Heart left ventricle (tissue), 16 donors: ENCODE measurements around the gene WLS. TPM values are rescaled to one million over a fixed set of nuclear protein-coding genes. Genes with fewer than 3 reads are reported as not detected.

Source experiments
- ATAC-seq, 4 donors: fragments of 200-7000 bp; cut with Tn5 transposase; one replicate each; pipeline ENCODE4 v1.9.1; 2020 to 2022; ENCODE audit warnings: moderate library complexity in 4 of 4, mild to moderate bottlenecking in 3 of 4, moderate number of reproducible peaks in 1 of 4
- DNase-seq, 5 donors: peaks; one replicate each; pipeline ENCODE4 v3.0.0-alpha.2; 2020
- H3K27ac ChIP-seq, 12 donors: fragments of 200-600 bp; sonication (generic) in 4 of 12; one replicate each; pipeline versions ENCODE4 v1.5.0 to v1.8.0; 2016 to 2022; ENCODE audit warnings: mild to moderate bottlenecking in 2 of 12
- H3K27me3 ChIP-seq, 9 donors: fragments of 200-600 bp; sonication (generic) in 2 of 9; one replicate each; pipeline versions ENCODE4 v1.5.1 to v1.8.0; 2016 to 2022; ENCODE audit warnings: mild to moderate bottlenecking in 3 of 9
- H3K36me3 ChIP-seq, 9 donors: fragments of 200-600 bp; sonication (generic) in 2 of 9; one replicate each; pipeline versions ENCODE4 v1.5.0 to v1.8.0; 2018 to 2022; ENCODE audit warnings: mild to moderate bottlenecking in 2 of 9
- H3K4me1 ChIP-seq, 12 donors: fragments of 200-600 bp; sonication (generic) in 4 of 12; one replicate each; pipeline versions ENCODE4 v1.5.0 to v1.8.0; 2016 to 2022; ENCODE audit warnings: mild to moderate bottlenecking in 3 of 12
- H3K4me3 ChIP-seq, 12 donors: fragments of 200-600 bp; sonication (generic) in 4 of 12; one replicate each; pipeline versions ENCODE4 v1.5.0 to v1.8.0; 2017 to 2022; ENCODE audit warnings: mild to moderate bottlenecking in 9 of 12, moderate library complexity in 4 of 12
- H3K9me3 ChIP-seq, 12 donors: fragments of 200-600 bp; sonication (generic) in 4 of 12; one replicate each; pipeline versions ENCODE4 v1.5.0 to v1.8.0; 2016 to 2022; ENCODE audit warnings: mild to moderate bottlenecking in 1 of 12
- CTCF ChIP-seq, 12 donors: fragments of 200-600 bp; sonication (generic) in 4 of 12; IDR thresholded peaks; one replicate each; pipeline versions ENCODE4 v1.5.0 to v1.8.0; 2018 to 2022; ENCODE audit warnings: antibody characterized with exemption in 12 of 12, mild to moderate bottlenecking in 5 of 12
- POLR2A ChIP-seq, 2 donors: fragments of 450-650 bp; IDR thresholded peaks; one replicate each; pipeline ENCODE4 v1.6.1; 2017; ENCODE audit warnings: antibody characterized with exemption in 2 of 2, mild to moderate bottlenecking in 2 of 2, moderate library complexity in 2 of 2
- WGBS, 4 donors: extraction: QIAGEN DNeasy Blood & Tissue Kit in 2 of 4; methylation state at CpG; one replicate each; pipeline versions ENCODE4 v1.1.5 to v1.1.7; 2013 to 2018; 5-methylcytosine and 5-hydroxymethylcytosine counted together
- intact Hi-C, 10 donors: fragments of 100-400 bp; cut with DNase I; formaldehyde crosslinking; loops; one replicate each; pipeline versions ENCODE4 v1.11.1 to v1.14.2; 2022
- polyA plus RNA-seq, 2 donors: library from polyadenylated mRNA; stranded (reverse); fragments of 200-250 nt; gene quantifications; one replicate each; pipeline ENCODE4 v1.2.3, GENCODE V29; 2013
- total RNA-seq, 9 donors: library from RNA; depleted of rRNA in 2 of 9; stranded (reverse); fragments of >200 nt in 2 of 9; fragmentation: NEBNext Ultra II Directional in 3 of 9; extraction: Animal tissue kit (Norgen Biotek cat#: 25700) in 3 of 9; gene quantifications; one replicate each; pipeline versions ENCODE4 v1.1.0 to v1.2.4, GENCODE V29; 2016 to 2023
- donor health status: ischemic (EF 13 %, LVEDD 7.1; RV severe dilation, severe dysfunction).
- donor health status: healthy with polysubstance abuse.
- donor health status: DM: no; HTN: yes; CAD: no.
- donor health status: DM: no; HTN: no; CAD: no.
- donor health status: ischemic (EF 25% LVEDD 6.9; RV normal size, moderate dysfunction).
- donor health status: ischemic (EF 25% LVEDD 5.7; RV mildly dilated, moderate dysfunction).
- donor health status: healthy.
- donor health status: DM: yes; HTN: yes; CAD: no.
- donor health status: ischemic (EF 35%, LVEDD 5.7; RV mildly dilated, moderate dysfunction).
- donor health status: nonischemic (EF 11% LVEDD 7.7; RV severe dilation, severe dysfunction).
- donor health status: DM: yes; HTN: yes; CAD: no.
- donor health status: PGD.
- donor health status: ischemic (EF 29% LVEDD 5.4; RV normal size, mild dysfunction).
- donor health status: nonischemic (EF 23%, LVEDD 6.1; RV moderate dilation, normal function).

Gene WLS
- total and polyA plus RNA-seq, 11 donors = 36.5 to 115 (median 101) TPM

- TF ChIP-seq POLR2A (IDR thresholded peaks at IDR 0.05) (no peak), CTCF (IDR thresholded peaks at IDR 0.05) (no peak)
- Histone ChIP-seq H3K27me3 (no peaks in the 10 kb centered on the region), H3K27ac (no peak overlapping the region), H3K36me3 (peaks cover 0 to 70% (median 29%) of the 10 kb centered on the region in 9 donors), H3K4me1 (peaks cover 0 to 2% (median 0%) of the 10 kb centered on the region in 12 donors), H3K4me3 (no peak overlapping the region), H3K9me3 (no peaks in the 10 kb centered on the region)
- intact Hi-C loops = no loop called here
- ATAC-seq = no peak
- no peak for DNase-seq
- WGBS, 4 donors = 95 to 98% (median 96%) methylated on average over 2 of the region's 2 CpGs
Observed at GRCh38 chr1:68157416-68157815, 74.9 kb downstream of the WLS start.

GRCh38 chr1:68151690-68152089, 80.6 kb downstream of the WLS start:
- ATAC-seq (no peak), DNase-seq (no peak)
- intact Hi-C loops = no loop called here
- WGBS, 4 donors = 75 to 93% (median 87%) methylated on average over 3 of the region's 3 CpGs
- TF ChIP-seq CTCF (IDR thresholded peaks at IDR 0.05) = no peak
- TF ChIP-seq POLR2A (IDR thresholded peaks at IDR 0.05) = no peak
- no peaks in the 10 kb centered on the region for H3K9me3 ChIP-seq
- no peak overlapping the region for H3K27ac ChIP-seq
- H3K4me1 ChIP-seq = peaks cover 0 to 30% (median 3%) of the 10 kb centered on the region in 12 donors
- H3K27me3 ChIP-seq = no peaks in the 10 kb centered on the region
- peaks cover 0 to 96% (median 71%) of the 10 kb centered on the region in 9 donors for H3K36me3 ChIP-seq
- no peak overlapping the region for H3K4me3 ChIP-seq

GRCh38 chr1:68149907-68150306, 82.4 kb downstream of the WLS start:
- Histone ChIP-seq H3K4me1 (peaks cover 0 to 32% (median 3%) of the 10 kb centered on the region in 12 donors), H3K27me3 (no peaks in the 10 kb centered on the region), H3K4me3 (no peak overlapping the region), H3K36me3 (peaks cover 0 to 93% (median 76%) of the 10 kb centered on the region in 9 donors), H3K9me3 (no peaks in the 10 kb centered on the region), H3K27ac (peak overlapping the region in 11 of 12 donors; percentile 2 to 77 (median 44))
- ATAC-seq = peak in 3 of 4 donors; percentile 21 to 47 (median 30)
- intact Hi-C loops = loop anchor here in 5 of 10 donors (5.0 to 10.0 kb wide), 2 partner anchors 82 to 85 kb away; partner anchors contain the start of gene WLS (in 5 of the 5)
- 61 to 95% (median 73%) methylated on average over 4 to 8 of the region's 8 CpGs for WGBS, 4 donors
- no peak for TF ChIP-seq CTCF (IDR thresholded peaks at IDR 0.05)
- no peak for TF ChIP-seq POLR2A (IDR thresholded peaks at IDR 0.05)
- no peak for DNase-seq

- 60 to 69% (median 68%) methylated on average over 5 of the region's 5 CpGs for WGBS, 4 donors
- ATAC-seq = peak; percentile 65 to 89 (median 78)
- no peak overlapping the region for H3K4me3 ChIP-seq
- no peaks in the 10 kb centered on the region for H3K27me3 ChIP-seq
- peak overlapping the region in 10 of 12 donors; percentile 2 to 77 (median 54) for H3K27ac ChIP-seq
- peaks cover 0 to 93% (median 72%) of the 10 kb centered on the region in 9 donors for H3K36me3 ChIP-seq
- peak in 2 of 5 donors; percentile 41 to 55 for DNase-seq
- TF ChIP-seq POLR2A (IDR thresholded peaks at IDR 0.05) = no peak
- no peak for TF ChIP-seq CTCF (IDR thresholded peaks at IDR 0.05)
- peaks cover 0 to 32% (median 3%) of the 10 kb centered on the region in 12 donors for H3K4me1 ChIP-seq
- H3K9me3 ChIP-seq = no peaks in the 10 kb centered on the region
- intact Hi-C loops = loop anchor here in 5 of 10 donors (5.0 to 10.0 kb wide), 2 partner anchors 83 to 86 kb away; partner anchors contain the start of gene WLS (in 5 of the 5)
Observed at GRCh38 chr1:68149110-68149798, 83.1 kb downstream of the WLS start.
